K562 (cell line): ENCODE results near the gene DYNLT2. TPM values are rescaled to one million over a fixed set of nuclear protein-coding genes. Genes with fewer than 3 reads are reported as not detected.

Experiments used
- CGGBP1 ChIP-seq: fragments of 250-450 bp; sonication (Bioruptor Pico); IDR thresholded peaks from 2 replicates; pipeline ENCODE4 v1.9.0; 2021; ENCODE audit warnings: mild to moderate bottlenecking
- IFI16 ChIP-seq: fragments of 250-450 bp; sonication (Bioruptor Pico); IDR thresholded peaks from 2 replicates; pipeline ENCODE4 v2.1.2; 2022; ENCODE audit warnings: mild to moderate bottlenecking, inconsistent platforms
- JUN ChIP-seq, 2 experiments: sonication (generic) in 1 of 2; formaldehyde crosslinking in 1 of 2; IDR thresholded peaks; 2 replicates each; pipeline versions ENCODE4 v1.6.1 to v1.8.0; 2012 to 2022; ENCODE audit warnings: borderline replicate concordance in 2 of 2, mild to moderate bottlenecking in 2 of 2, improper control_type of control experiment in 1 of 2, low read depth in 1 of 2, low read length in 1 of 2, missing genetic modification reagents in 1 of 2
- KHSRP ChIP-seq: fragments of 450-650 bp; IDR thresholded peaks from 2 replicates; pipeline ENCODE4 v1.6.1; 2017
- MED1 ChIP-seq: sonication (generic); formaldehyde crosslinking; IDR thresholded peaks from 2 replicates; pipeline ENCODE4 v1.8.1; 2023; ENCODE audit warnings: missing genetic modification reagents, borderline replicate concordance
- MLLT1 ChIP-seq, 2 experiments: fragments of 450-650 bp; IDR thresholded peaks; 2 replicates each; pipeline ENCODE4 v1.6.1; 2016
- NFIC ChIP-seq: fragments of 450-650 bp; IDR thresholded peaks from 2 replicates; pipeline ENCODE4 v1.6.1; 2017; ENCODE audit warnings: mild to moderate bottlenecking, inconsistent platforms
- NONO ChIP-seq, 2 experiments: fragments of 200-400 bp in 1 of 2; fragments of 450-650 bp in 1 of 2; formaldehyde crosslinking in 1 of 2; IDR thresholded peaks; 2 replicates each; pipeline ENCODE4 v1.6.1; 2017; ENCODE audit warnings: low read depth in 2 of 2, mild to moderate bottlenecking in 2 of 2, moderate library complexity in 2 of 2, low read length in 1 of 2
- NR4A1 ChIP-seq, 2 experiments: fragments of 250-450 bp in 1 of 2; fragments of 450-650 bp in 1 of 2; sonication (Bioruptor Pico) in 1 of 2; IDR thresholded peaks; 2 replicates each; pipeline versions ENCODE4 v1.4.0 to v1.6.1; 2016 to 2020; ENCODE audit warnings: mild to moderate bottlenecking in 2 of 2, missing compliant biosample characterization in 1 of 2, missing genetic modification characterization in 1 of 2, moderate library complexity in 1 of 2
- PTTG1 ChIP-seq: fragments of 450-650 bp; IDR thresholded peaks from 2 replicates; pipeline ENCODE4 v1.6.1; 2016; ENCODE audit warnings: low read depth, mild to moderate bottlenecking, missing genetic modification characterization, missing compliant biosample characterization
- SMARCE1 ChIP-seq: fragments of 450-650 bp; IDR thresholded peaks from 2 replicates; pipeline ENCODE4 v1.7.1; 2016; ENCODE audit warnings: mild to moderate bottlenecking
- SPI1 ChIP-seq: IDR thresholded peaks from 2 replicates; pipeline ENCODE4 v1.6.1; 2011; ENCODE audit warnings: low read depth, low read length, control low read depth, borderline replicate concordance
- TFE3 ChIP-seq: fragments of 450-650 bp; formaldehyde crosslinking; IDR thresholded peaks from 2 replicates; pipeline ENCODE4 v1.4.0; 2020; ENCODE audit warnings: mild to moderate bottlenecking, mixed read lengths
- ZEB2 ChIP-seq: fragments of 450-650 bp; IDR thresholded peaks from 2 replicates; pipeline ENCODE4 v1.6.1; 2016
- ZNF668 ChIP-seq: fragments of 250-450 bp; sonication (Bioruptor Pico); IDR thresholded peaks from 2 replicates; pipeline ENCODE4 v1.8.0; 2022; ENCODE audit warnings: mild to moderate bottlenecking, inconsistent platforms
- ZNF696 ChIP-seq: fragments of 250-450 bp; sonication (Bioruptor Pico); conservative IDR thresholded peaks from 2 replicates; pipeline ENCODE4 v1.4.0; 2020; ENCODE audit warnings: mild to moderate bottlenecking, moderate library complexity
- ZNF699 ChIP-seq: fragments of 250-450 bp; sonication (Bioruptor Pico); IDR thresholded peaks from 2 replicates; pipeline ENCODE4 v1.8.0; 2021; ENCODE audit warnings: mild to moderate bottlenecking, moderate library complexity; ENCODE audit not compliant: insufficient replicate concordance
- polyA plus RNA-seq, 8 experiments: library from polyadenylated mRNA; depleted of rRNA in 4 of 8; stranded (reverse) in 5 of 8; unstranded in 3 of 8; fragments of >200 nt; fragmentation: Nextera tagmentation in 2 of 8; fragmentation: Illumina TruSeq in 1 of 8; extraction: Ambion mirVana in 2 of 8; extraction: Trizol in 1 of 8; gene quantifications; 2 replicates each; pipeline versions ENCODE4 v1.2.1 to v1.2.3, GENCODE V29; 2011 to 2014; ENCODE audit warnings: inconsistent platforms in 1 of 8, missing spikeins in 1 of 8
- total RNA-seq, 7 experiments: library from RNA; depleted of rRNA in 6 of 7; stranded (reverse); fragments of >200 nt in 6 of 7; fragmentation: Illumina TruSeq in 2 of 7; extraction: Trizol in 2 of 7; gene quantifications; 2 replicates each; pipeline versions ENCODE4 v1.2.1 to v1.2.3, GENCODE V29; 2011 to 2021; ENCODE audit warnings: low replicate concordance in 1 of 7
- TF ChIP-seq, protein P1 (sequence below): fragments of 250-450 bp; sonication (Bioruptor Pico); IDR thresholded peaks from 2 replicates; pipeline ENCODE4 v1.8.0; 2022; ENCODE audit warnings: inconsistent platforms
- TF ChIP-seq, protein P2 (sequence below): fragments of 250-450 bp; sonication (Bioruptor Pico); IDR thresholded peaks from 2 replicates; pipeline ENCODE4 v1.5.0; 2020; ENCODE audit warnings: mild to moderate bottlenecking

Gene DYNLT2
- total and polyA plus RNA-seq, 9 of the 15 experiments (the other 6 are each of a cell fraction or from before 2014, with no cell fraction given) = 2.0 to 12.8 (median 6.3) TPM

- TF ChIP-seq KHSRP (no peak), SPI1 (peak; percentile 55; the same call in 1 of the 2 replicates), ZNF699 (CRISPR knock-in tag) (no peak), PTTG1 (no peak), MLLT1 (IDR thresholded peaks at IDR 0.05) (peak; percentile 28 to 51; a peak in 2 of 4 replicates), IFI16 (CRISPR knock-in tag) (no peak), MED1 (CRISPR knock-in tag) (no peak), ZEB2 (no peak), NR4A1 (CRISPR knock-in tag; IDR thresholded peaks at IDR 0.05) (no peak), NR4A1 (tag; IDR thresholded peaks at IDR 0.05) (no peak), ZNF696 (CRISPR knock-in tag) (no peak), SMARCE1 (no peak), NONO (IDR thresholded peaks at IDR 0.05; ENCODE audit: low read depth in 2 of 2, low read length in 1 of 2) (peak; percentile 50 to 98), TFE3 (no peak), CGGBP1 (no peak), ZNF668 (CRISPR knock-in tag) (no peak), JUN (IDR thresholded peaks at IDR 0.05; ENCODE audit: borderline replicate concordance, low read depth, low read length) (peak; percentile 40; the same call in 1 of the 2 replicates), JUN (CRISPR knock-in tag; IDR thresholded peaks at IDR 0.05; ENCODE audit: borderline replicate concordance) (peak; percentile 81), NFIC (peak; percentile 65)
- TF ChIP-seq, protein P1, sequence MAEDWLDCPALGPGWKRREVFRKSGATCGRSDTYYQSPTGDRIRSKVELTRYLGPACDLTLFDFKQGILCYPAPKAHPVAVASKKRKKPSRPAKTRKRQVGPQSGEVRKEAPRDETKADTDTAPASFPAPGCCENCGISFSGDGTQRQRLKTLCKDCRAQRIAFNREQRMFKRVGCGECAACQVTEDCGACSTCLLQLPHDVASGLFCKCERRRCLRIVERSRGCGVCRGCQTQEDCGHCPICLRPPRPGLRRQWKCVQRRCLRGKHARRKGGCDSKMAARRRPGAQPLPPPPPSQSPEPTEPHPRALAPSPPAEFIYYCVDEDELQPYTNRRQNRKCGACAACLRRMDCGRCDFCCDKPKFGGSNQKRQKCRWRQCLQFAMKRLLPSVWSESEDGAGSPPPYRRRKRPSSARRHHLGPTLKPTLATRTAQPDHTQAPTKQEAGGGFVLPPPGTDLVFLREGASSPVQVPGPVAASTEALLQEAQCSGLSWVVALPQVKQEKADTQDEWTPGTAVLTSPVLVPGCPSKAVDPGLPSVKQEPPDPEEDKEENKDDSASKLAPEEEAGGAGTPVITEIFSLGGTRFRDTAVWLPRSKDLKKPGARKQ = no peak
- TF ChIP-seq, protein P2, sequence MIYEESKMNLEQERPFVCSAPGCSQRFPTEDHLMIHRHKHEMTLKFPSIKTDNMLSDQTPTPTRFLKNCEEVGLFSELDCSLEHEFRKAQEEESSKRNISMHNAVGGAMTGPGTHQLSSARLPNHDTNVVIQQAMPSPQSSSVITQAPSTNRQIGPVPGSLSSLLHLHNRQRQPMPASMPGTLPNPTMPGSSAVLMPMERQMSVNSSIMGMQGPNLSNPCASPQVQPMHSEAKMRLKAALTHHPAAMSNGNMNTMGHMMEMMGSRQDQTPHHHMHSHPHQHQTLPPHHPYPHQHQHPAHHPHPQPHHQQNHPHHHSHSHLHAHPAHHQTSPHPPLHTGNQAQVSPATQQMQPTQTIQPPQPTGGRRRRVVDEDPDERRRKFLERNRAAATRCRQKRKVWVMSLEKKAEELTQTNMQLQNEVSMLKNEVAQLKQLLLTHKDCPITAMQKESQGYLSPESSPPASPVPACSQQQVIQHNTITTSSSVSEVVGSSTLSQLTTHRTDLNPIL = no peak
Measured at GRCh38 chr6:169701954-169702839, 49.2 kb downstream of the DYNLT2 start, which contains the start of the genes C6orf120 and WDR27 (continued).
